SK-N-SH (cell line): ENCODE results near the gene KLRC1.
"Not testable (repeated sequence)": the region's sequence is repeated elsewhere in the genome, so short reads cannot be mapped to it uniquely, and the experiment has no call there.

Experiments used
- EZH2phosphoT487 ChIP-seq: fragments of 200-600 bp; sonication (generic); IDR thresholded peaks from 2 replicates; pipeline ENCODE4 v1.6.1; 2017; ENCODE audit warnings: low read depth, mixed run types, mild to moderate bottlenecking, antibody characterized with exemption, moderate library complexity, borderline replicate concordance
- FOXM1 ChIP-seq: IDR thresholded peaks from 2 replicates; pipeline ENCODE4 v1.4.0; 2012; ENCODE audit warnings: low read depth, mild to moderate bottlenecking
- MAX ChIP-seq: IDR thresholded peaks from 2 replicates; pipeline ENCODE4 v1.4.0; 2012; ENCODE audit warnings: low read depth
- PBX3 ChIP-seq: IDR thresholded peaks from 2 replicates; pipeline ENCODE4; 2012
- POLR2AphosphoS5 ChIP-seq: IDR thresholded peaks from 2 replicates; pipeline ENCODE4 v1.6.1; 2012; ENCODE audit warnings: low read depth, low read length
- RCOR1 ChIP-seq: fragments of 150-350 bp; IDR thresholded peaks from 2 replicates; pipeline ENCODE4 v1.6.1; 2017; ENCODE audit warnings: antibody characterized with exemption, low read length
- RFX5 ChIP-seq: IDR thresholded peaks from 2 replicates; pipeline ENCODE4 v1.6.1; 2012; ENCODE audit warnings: mild to moderate bottlenecking, improper control_type of control experiment, low read length
- TEAD4 ChIP-seq: IDR thresholded peaks from 2 replicates; pipeline ENCODE4 v1.4.0; 2012; ENCODE audit warnings: mild to moderate bottlenecking, borderline replicate concordance; ENCODE audit not compliant: insufficient read depth
- TF ChIP-seq, protein P1 (sequence below): fragments of 200-600 bp; sonication (generic); IDR thresholded peaks from 2 replicates; pipeline ENCODE4 v1.6.1; 2017; ENCODE audit warnings: antibody characterized with exemption, mild to moderate bottlenecking, moderate library complexity

DNA sequence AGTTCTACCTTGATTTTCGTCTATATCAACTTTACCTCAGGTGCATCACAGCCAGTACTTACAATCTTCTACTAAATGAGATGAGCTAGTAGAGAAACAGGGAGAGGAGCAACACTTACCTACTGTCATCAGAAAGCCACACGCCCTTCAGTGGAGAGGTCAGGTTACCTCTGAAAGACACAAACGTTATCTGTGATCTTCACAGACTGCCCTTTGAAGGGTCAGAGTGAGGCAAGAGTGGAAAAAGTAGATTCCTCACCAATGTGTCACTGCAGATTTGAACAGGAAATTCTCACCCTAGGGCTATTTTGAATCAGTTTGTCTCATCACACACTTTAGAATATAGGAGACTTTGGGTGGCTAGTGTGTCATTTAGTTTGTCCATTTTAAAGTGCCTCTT, 31.0 kb downstream of the KLRC1 start:
- not testable (repeated sequence) for TF ChIP-seq POLR2AphosphoS5, RCOR1, MAX, TEAD4, EZH2phosphoT487, RFX5, PBX3, FOXM1
- TF ChIP-seq, protein P1, sequence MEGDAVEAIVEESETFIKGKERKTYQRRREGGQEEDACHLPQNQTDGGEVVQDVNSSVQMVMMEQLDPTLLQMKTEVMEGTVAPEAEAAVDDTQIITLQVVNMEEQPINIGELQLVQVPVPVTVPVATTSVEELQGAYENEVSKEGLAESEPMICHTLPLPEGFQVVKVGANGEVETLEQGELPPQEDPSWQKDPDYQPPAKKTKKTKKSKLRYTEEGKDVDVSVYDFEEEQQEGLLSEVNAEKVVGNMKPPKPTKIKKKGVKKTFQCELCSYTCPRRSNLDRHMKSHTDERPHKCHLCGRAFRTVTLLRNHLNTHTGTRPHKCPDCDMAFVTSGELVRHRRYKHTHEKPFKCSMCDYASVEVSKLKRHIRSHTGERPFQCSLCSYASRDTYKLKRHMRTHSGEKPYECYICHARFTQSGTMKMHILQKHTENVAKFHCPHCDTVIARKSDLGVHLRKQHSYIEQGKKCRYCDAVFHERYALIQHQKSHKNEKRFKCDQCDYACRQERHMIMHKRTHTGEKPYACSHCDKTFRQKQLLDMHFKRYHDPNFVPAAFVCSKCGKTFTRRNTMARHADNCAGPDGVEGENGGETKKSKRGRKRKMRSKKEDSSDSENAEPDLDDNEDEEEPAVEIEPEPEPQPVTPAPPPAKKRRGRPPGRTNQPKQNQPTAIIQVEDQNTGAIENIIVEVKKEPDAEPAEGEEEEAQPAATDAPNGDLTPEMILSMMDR, result not testable (repeated sequence)
